Mesendoderm (in vitro differentiated cells): Measurements from ENCODE around the gene SECISBP2L.

Source experiments
- DNase-seq: peaks from one replicate; pipeline ENCODE4 v3.0.0; 2013
- H2AK5ac ChIP-seq: 2 replicates; pipeline ENCODE4 v1.6.1; 2013; ENCODE audit warnings: low read length, inconsistent platforms
- H2BK120ac ChIP-seq: 2 replicates; pipeline ENCODE4 v1.6.1; 2013; ENCODE audit warnings: low read depth, mild to moderate bottlenecking, low read length, moderate library complexity, mixed read lengths
- H2BK15ac ChIP-seq: replicated peaks from 2 replicates; pipeline ENCODE4 v1.6.1; 2013; ENCODE audit warnings: low read depth, mild to moderate bottlenecking, moderate library complexity
- H2BK5ac ChIP-seq: 2 replicates; pipeline ENCODE4 v1.6.1; 2013; ENCODE audit warnings: low read length, inconsistent platforms
- H3K18ac ChIP-seq: 2 replicates; pipeline ENCODE4 v1.6.1; 2013; ENCODE audit warnings: mild to moderate bottlenecking, low read length, mixed read lengths
- H3K23ac ChIP-seq: one replicate; pipeline ENCODE4 v1.6.1; 2013; ENCODE audit warnings: low read length
- H3K27ac ChIP-seq: 2 replicates; pipeline ENCODE4 v1.5.1; 2013; ENCODE audit warnings: low read depth, mild to moderate bottlenecking, inconsistent platforms, low read length, moderate library complexity
- H3K27me3 ChIP-seq: 2 replicates; pipeline ENCODE4 v1.6.1; 2013; ENCODE audit warnings: low read length, control low read depth, mild to moderate bottlenecking, inconsistent platforms; ENCODE audit not compliant: insufficient read depth, poor library complexity
- H3K36me3 ChIP-seq: 2 replicates; pipeline ENCODE4 v1.6.1; 2013; ENCODE audit warnings: low read length, inconsistent platforms; ENCODE audit not compliant: control insufficient read depth, insufficient read depth
- H3K4ac ChIP-seq: one replicate; pipeline ENCODE4 v1.6.1; 2013; ENCODE audit warnings: low read depth, mild to moderate bottlenecking, low read length, moderate library complexity
- H3K4me1 ChIP-seq: 2 replicates; pipeline ENCODE4 v1.6.1; 2013; ENCODE audit warnings: low read depth, low read length, inconsistent platforms; ENCODE audit not compliant: control insufficient read depth
- H3K4me2 ChIP-seq: 2 replicates; pipeline ENCODE4 v1.6.1; 2013; ENCODE audit warnings: low read length
- H3K4me3 ChIP-seq: 2 replicates; pipeline ENCODE4 v1.5.1; 2013; ENCODE audit warnings: mild to moderate bottlenecking, low read length
- H3K56ac ChIP-seq: one replicate; pipeline ENCODE4 v1.6.1; 2013; ENCODE audit warnings: low read length
- H3K79me1 ChIP-seq: 2 replicates; pipeline ENCODE4 v1.6.1; 2013; ENCODE audit warnings: low read length, inconsistent platforms
- H3K79me2 ChIP-seq: 2 replicates; pipeline ENCODE4 v1.6.1; 2013; ENCODE audit warnings: mild to moderate bottlenecking, low read length; ENCODE audit not compliant: control insufficient read depth, insufficient read depth
- H3K9ac ChIP-seq: 2 replicates; pipeline ENCODE4 v1.6.1; 2013; ENCODE audit warnings: low read length, inconsistent platforms
- H4K5ac ChIP-seq: one replicate; pipeline ENCODE4 v1.6.1; 2013; ENCODE audit warnings: low read length
- H4K8ac ChIP-seq: one replicate; pipeline ENCODE4 v1.6.1; 2013; ENCODE audit warnings: low read depth, mild to moderate bottlenecking, control low read depth, low read length, moderate library complexity
- whole genome bisulfite sequencing: extraction: QIAGEN DNeasy Blood & Tissue Kit; methylation state at CpG from one replicate; pipeline ENCODE4 v1.1.7; 2013; ENCODE audit warnings: low lambda C conversion rate, missing lambda C conversion rate; ENCODE audit not compliant: insufficient coverage; ENCODE audit errors: extremely low coverage; 5-methylcytosine and 5-hydroxymethylcytosine counted together

The SECISBP2L gene

DNA sequence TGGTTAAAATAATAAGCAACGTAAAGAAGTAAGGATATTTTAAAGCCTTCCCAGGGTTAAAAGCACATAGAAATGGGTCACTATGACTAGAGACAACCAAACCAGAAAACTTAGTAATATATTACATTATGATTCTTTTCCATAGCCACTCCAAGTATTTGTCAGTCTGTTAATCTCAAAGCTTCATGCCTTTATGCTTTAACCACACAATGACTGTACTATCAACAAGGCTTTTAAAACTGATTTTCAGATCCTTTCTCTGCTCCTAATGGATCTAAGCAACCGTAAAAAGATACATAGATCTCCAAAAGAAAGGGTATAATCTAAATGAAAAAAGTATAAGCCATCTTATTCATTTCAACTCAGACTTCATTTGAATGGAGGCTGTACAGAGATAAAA lies 14.4 kb downstream of the SECISBP2L start:
- no peak for DNase-seq
- no peaks in the 10 kb centered on the region for H3K36me3 ChIP-seq
- H3K4me2 ChIP-seq: no peak overlapping the region
- H3K4me3 ChIP-seq: no peak overlapping the region
- no peak overlapping the region for H3K23ac ChIP-seq
- no peak overlapping the region for H3K56ac ChIP-seq
- no peaks in the 10 kb centered on the region for H3K27me3 ChIP-seq
- WGBS: no CpG with 5 or more reads among the region's 2 CpGs
- H3K27ac ChIP-seq: no peak overlapping the region
- peaks cover 7% of the 10 kb centered on the region for H3K79me1 ChIP-seq
- no peaks in the 10 kb centered on the region for H3K79me2 ChIP-seq
- H3K18ac ChIP-seq: no peak overlapping the region
- no peak overlapping the region for H2BK5ac ChIP-seq
- no peak overlapping the region for H4K8ac ChIP-seq
- H3K9ac ChIP-seq: no peak overlapping the region
- H2BK120ac ChIP-seq: no peak overlapping the region
- H2AK5ac ChIP-seq: no peak overlapping the region
- no peak overlapping the region for H2BK15ac ChIP-seq
- H4K5ac ChIP-seq: no peak overlapping the region
- H3K4ac ChIP-seq: no peak overlapping the region
- H3K4me1 ChIP-seq: no peaks in the 10 kb centered on the region

DNA sequence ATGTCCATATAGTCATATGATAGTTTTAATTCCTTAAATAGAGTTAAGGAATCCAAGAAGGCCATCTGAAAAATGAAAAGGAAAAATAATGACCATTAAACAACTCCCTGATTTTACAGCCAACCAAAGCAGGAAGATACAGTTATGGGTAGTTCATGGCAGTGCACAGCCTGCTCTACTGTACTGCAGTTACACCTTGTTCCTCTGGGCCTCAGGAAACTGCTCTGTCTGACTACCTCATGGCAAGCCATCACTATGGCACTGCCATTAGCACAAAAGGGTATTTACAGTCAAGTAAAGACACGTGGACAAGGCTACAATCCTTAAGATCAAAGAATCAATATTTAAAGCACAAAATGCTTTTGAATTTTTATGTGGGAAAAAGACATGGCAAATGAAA lies 19.5 kb downstream of the SECISBP2L start:
- Histone ChIP-seq H3K79me1 (no peaks in the 10 kb centered on the region), H3K27ac (no peak overlapping the region), H2BK120ac (no peak overlapping the region), H3K4ac (no peak overlapping the region), H2BK15ac (no peak overlapping the region), H4K5ac (no peak overlapping the region), H3K4me1 (no peaks in the 10 kb centered on the region), H3K4me2 (no peak overlapping the region), H2AK5ac (no peak overlapping the region), H4K8ac (no peak overlapping the region), H3K18ac (no peak overlapping the region), H3K27me3 (no peaks in the 10 kb centered on the region), H3K79me2 (no peaks in the 10 kb centered on the region), H3K56ac (no peak overlapping the region), H3K36me3 (no peaks in the 10 kb centered on the region), H3K9ac (no peak overlapping the region), H3K23ac (no peak overlapping the region), H2BK5ac (no peak overlapping the region), H3K4me3 (no peak overlapping the region)
- no CpG with 5 or more reads among the region's 1 CpG for WGBS
- DNase-seq: no peak

DNA sequence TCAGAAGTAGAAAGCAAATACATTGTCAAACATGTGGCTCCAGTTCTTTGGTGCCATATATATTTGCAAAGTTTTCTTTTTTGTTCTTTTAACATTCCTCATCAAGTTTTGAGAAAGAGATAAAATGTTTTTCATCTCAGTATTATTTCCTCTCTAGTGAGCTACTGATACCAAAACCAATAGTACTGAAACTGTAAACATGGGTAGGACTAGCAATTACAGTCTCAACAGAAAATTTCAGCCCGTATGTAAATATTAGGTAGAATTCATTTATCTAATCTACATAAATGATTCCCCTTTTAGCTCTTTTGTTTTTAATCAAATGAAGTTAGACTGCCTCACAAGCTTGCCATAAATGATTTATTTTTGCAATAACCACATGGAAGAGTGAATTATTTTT lies 21.4 kb downstream of the SECISBP2L start:
- H3K9ac ChIP-seq: no peak overlapping the region
- H3K4me3 ChIP-seq: no peak overlapping the region
- H3K27me3 ChIP-seq: no peaks in the 10 kb centered on the region
- H2BK120ac ChIP-seq: no peak overlapping the region
- no peak overlapping the region for H3K4me2 ChIP-seq
- H2AK5ac ChIP-seq: no peak overlapping the region
- H3K4me1 ChIP-seq: no peaks in the 10 kb centered on the region
- no peak overlapping the region for H3K56ac ChIP-seq
- WGBS: no CpG with 5 or more reads among the region's 1 CpG
- H2BK15ac ChIP-seq: no peak overlapping the region
- no peak for DNase-seq
- no peak overlapping the region for H3K23ac ChIP-seq
- H3K79me1 ChIP-seq: no peaks in the 10 kb centered on the region
- H3K4ac ChIP-seq: no peak overlapping the region
- H2BK5ac ChIP-seq: no peak overlapping the region
- H3K18ac ChIP-seq: no peak overlapping the region
- H4K8ac ChIP-seq: no peak overlapping the region
- no peak overlapping the region for H4K5ac ChIP-seq
- no peaks in the 10 kb centered on the region for H3K36me3 ChIP-seq
- H3K79me2 ChIP-seq: no peaks in the 10 kb centered on the region
- no peak overlapping the region for H3K27ac ChIP-seq

DNA sequence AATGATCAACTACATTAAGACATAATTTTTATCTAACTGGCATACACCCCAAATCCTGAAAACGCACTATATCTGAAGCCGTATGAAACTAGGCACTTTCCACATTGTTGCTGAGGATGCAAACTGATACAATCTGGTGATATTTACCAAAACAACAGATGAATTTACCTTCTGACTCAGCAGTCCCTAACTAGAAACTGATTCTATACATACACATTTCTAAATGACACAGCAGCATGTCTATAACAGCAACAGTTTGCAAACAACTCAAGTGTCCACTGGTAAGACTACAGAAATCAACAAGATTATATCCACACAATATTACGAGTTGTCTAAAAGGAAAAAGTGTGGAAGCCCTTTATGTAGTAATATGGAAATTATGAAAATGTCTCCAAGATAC lies 22.9 kb downstream of the SECISBP2L start:
- Histone ChIP-seq H2BK15ac (no peak overlapping the region), H3K18ac (no peak overlapping the region), H3K56ac (no peak overlapping the region), H3K4ac (no peak overlapping the region), H3K4me1 (no peaks in the 10 kb centered on the region), H2BK5ac (no peak overlapping the region), H3K27me3 (no peaks in the 10 kb centered on the region), H3K27ac (no peak overlapping the region), H4K5ac (no peak overlapping the region), H2BK120ac (no peak overlapping the region), H3K36me3 (no peaks in the 10 kb centered on the region), H3K4me3 (no peak overlapping the region), H3K4me2 (no peak overlapping the region), H3K23ac (no peak overlapping the region), H3K79me2 (no peaks in the 10 kb centered on the region), H2AK5ac (no peak overlapping the region), H3K9ac (no peak overlapping the region), H4K8ac (no peak overlapping the region), H3K79me1 (no peaks in the 10 kb centered on the region)
- DNase-seq: no peak
- no CpG with 5 or more reads among the region's 3 CpGs for WGBS

- Histone ChIP-seq H4K8ac (no peak overlapping the region), H3K36me3 (no peaks in the 10 kb centered on the region), H3K4ac (no peak overlapping the region), H4K5ac (no peak overlapping the region), H3K23ac (no peak overlapping the region), H2AK5ac (no peak overlapping the region), H3K4me3 (no peak overlapping the region), H3K27ac (no peak overlapping the region), H3K18ac (no peak overlapping the region), H2BK15ac (no peak overlapping the region), H3K4me2 (no peak overlapping the region), H3K4me1 (no peaks in the 10 kb centered on the region), H3K79me2 (no peaks in the 10 kb centered on the region), H3K27me3 (no peaks in the 10 kb centered on the region), H2BK5ac (no peak overlapping the region), H3K9ac (no peak overlapping the region), H3K79me1 (peaks cover 1% of the 10 kb centered on the region), H3K56ac (no peak overlapping the region), H2BK120ac (no peak overlapping the region)
- DNase-seq: no peak
- no CpG with 5 or more reads among the region's 2 CpGs for WGBS
Observed at GRCh38 chr15:49015896-49016295, 30.4 kb downstream of the SECISBP2L start.

- Histone ChIP-seq H3K36me3 (peaks cover 2% of the 10 kb centered on the region), H4K8ac (no peak overlapping the region), H3K4me2 (no peak overlapping the region), H2BK5ac (no peak overlapping the region), H3K4me3 (no peak overlapping the region), H3K27ac (no peak overlapping the region), H4K5ac (no peak overlapping the region), H3K79me1 (no peaks in the 10 kb centered on the region), H3K4ac (no peak overlapping the region), H3K9ac (no peak overlapping the region), H3K23ac (no peak overlapping the region), H3K79me2 (no peaks in the 10 kb centered on the region), H3K4me1 (no peaks in the 10 kb centered on the region), H2BK15ac (no peak overlapping the region), H2AK5ac (no peak overlapping the region), H2BK120ac (no peak overlapping the region), H3K18ac (no peak overlapping the region), H3K56ac (no peak overlapping the region), H3K27me3 (no peaks in the 10 kb centered on the region)
- WGBS: no CpG with 5 or more reads among the region's 2 CpGs
- no peak for DNase-seq
Observed at GRCh38 chr15:48999314-48999713, 46.9 kb downstream of the SECISBP2L start.
